Liver (tissue), 3 donors: ENCODE data around the gene ACVR1.

Experiments
- EGR1 ChIP-seq, 2 donors: IDR thresholded peaks; 2 replicates each; pipeline ENCODE4 v1.6.1; 2016 to 2018; ENCODE audit warnings: antibody characterized with exemption in 2 of 2, low read depth in 2 of 2
- JUND ChIP-seq, 2 donors: IDR thresholded peaks; 2 replicates each; pipeline ENCODE4 v1.6.1; 2016; ENCODE audit warnings: antibody characterized with exemption in 2 of 2
- RAD21 ChIP-seq, 2 donors: IDR thresholded peaks; 2 replicates each; pipeline ENCODE4 v1.6.1; 2016; ENCODE audit warnings: antibody characterized with exemption in 2 of 2, mild to moderate bottlenecking in 2 of 2
- YY1 ChIP-seq: IDR thresholded peaks from 2 replicates; pipeline ENCODE4 v1.6.1; 2016; ENCODE audit warnings: antibody characterized with exemption, mild to moderate bottlenecking
- TF ChIP-seq, protein P1 (sequence below): fragments of 150-350 bp; IDR thresholded peaks from 2 replicates; pipeline ENCODE4 v1.5.1; 2017; ENCODE audit warnings: improper control_type of control experiment, low read depth, low read length; ENCODE audit not compliant: missing input control
- TF ChIP-seq, protein P2 (sequence below): IDR thresholded peaks from 2 replicates; pipeline ENCODE4 v1.6.1; 2016; ENCODE audit warnings: antibody characterized with exemption
- TF ChIP-seq, protein P3 (sequence below): IDR thresholded peaks from 2 replicates; pipeline ENCODE4 v1.6.1; 2016; ENCODE audit warnings: antibody characterized with exemption
- donor health status: healthy.
- donor health status: healthy.

DNA sequence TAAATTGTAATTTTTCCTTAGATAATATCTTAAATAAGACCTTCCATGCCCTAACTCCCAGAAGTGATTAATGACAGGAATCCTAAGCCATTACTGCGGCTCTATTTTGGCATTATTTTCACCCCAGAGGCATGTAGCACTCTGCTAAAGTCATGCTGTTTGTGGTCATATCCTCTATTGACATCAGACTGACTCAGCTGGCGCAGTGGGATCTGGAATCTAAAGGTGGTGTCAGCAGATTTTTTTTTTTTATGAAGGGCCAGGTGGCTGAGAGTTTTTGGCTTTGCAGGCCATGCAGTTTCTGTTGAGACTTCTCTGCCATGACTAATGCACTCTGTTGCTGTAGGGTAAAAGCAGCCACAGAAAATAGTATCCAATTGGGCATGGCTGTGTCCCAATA, 183.4 kb downstream of the ACVR1 start:
- TF ChIP-seq, protein P1, sequence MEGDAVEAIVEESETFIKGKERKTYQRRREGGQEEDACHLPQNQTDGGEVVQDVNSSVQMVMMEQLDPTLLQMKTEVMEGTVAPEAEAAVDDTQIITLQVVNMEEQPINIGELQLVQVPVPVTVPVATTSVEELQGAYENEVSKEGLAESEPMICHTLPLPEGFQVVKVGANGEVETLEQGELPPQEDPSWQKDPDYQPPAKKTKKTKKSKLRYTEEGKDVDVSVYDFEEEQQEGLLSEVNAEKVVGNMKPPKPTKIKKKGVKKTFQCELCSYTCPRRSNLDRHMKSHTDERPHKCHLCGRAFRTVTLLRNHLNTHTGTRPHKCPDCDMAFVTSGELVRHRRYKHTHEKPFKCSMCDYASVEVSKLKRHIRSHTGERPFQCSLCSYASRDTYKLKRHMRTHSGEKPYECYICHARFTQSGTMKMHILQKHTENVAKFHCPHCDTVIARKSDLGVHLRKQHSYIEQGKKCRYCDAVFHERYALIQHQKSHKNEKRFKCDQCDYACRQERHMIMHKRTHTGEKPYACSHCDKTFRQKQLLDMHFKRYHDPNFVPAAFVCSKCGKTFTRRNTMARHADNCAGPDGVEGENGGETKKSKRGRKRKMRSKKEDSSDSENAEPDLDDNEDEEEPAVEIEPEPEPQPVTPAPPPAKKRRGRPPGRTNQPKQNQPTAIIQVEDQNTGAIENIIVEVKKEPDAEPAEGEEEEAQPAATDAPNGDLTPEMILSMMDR = no peak
- TF ChIP-seq, protein P2, sequence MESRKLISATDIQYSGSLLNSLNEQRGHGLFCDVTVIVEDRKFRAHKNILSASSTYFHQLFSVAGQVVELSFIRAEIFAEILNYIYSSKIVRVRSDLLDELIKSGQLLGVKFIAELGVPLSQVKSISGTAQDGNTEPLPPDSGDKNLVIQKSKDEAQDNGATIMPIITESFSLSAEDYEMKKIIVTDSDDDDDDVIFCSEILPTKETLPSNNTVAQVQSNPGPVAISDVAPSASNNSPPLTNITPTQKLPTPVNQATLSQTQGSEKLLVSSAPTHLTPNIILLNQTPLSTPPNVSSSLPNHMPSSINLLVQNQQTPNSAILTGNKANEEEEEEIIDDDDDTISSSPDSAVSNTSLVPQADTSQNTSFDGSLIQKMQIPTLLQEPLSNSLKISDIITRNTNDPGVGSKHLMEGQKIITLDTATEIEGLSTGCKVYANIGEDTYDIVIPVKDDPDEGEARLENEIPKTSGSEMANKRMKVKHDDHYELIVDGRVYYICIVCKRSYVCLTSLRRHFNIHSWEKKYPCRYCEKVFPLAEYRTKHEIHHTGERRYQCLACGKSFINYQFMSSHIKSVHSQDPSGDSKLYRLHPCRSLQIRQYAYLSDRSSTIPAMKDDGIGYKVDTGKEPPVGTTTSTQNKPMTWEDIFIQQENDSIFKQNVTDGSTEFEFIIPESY = no peak
- no peak for TF ChIP-seq JUND (IDR thresholded peaks at IDR 0.05)
- TF ChIP-seq, protein P3, sequence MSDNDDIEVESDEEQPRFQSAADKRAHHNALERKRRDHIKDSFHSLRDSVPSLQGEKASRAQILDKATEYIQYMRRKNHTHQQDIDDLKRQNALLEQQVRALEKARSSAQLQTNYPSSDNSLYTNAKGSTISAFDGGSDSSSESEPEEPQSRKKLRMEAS = no peak
- no peak for TF ChIP-seq YY1
- no peak for TF ChIP-seq EGR1 (IDR thresholded peaks at IDR 0.05; ENCODE audit: low read depth in 2 of 2)
- no peak for TF ChIP-seq RAD21 (IDR thresholded peaks at IDR 0.05)
